Activated T-cell treated with anti-CD3 and anti-CD28 coated beads for 24 hours (primary cell): ENCODE results near the gene SDR42E2.
"Not testable (repeated sequence)": the region's sequence is repeated elsewhere in the genome, so short reads cannot be mapped to it uniquely, and the experiment has no call there.

Experiments
- DNase-seq: peaks from one replicate; pipeline ENCODE4 v3.0.0-alpha.2; 2020; ENCODE audit warnings: low read depth

The SDR42E2 gene

DNA sequence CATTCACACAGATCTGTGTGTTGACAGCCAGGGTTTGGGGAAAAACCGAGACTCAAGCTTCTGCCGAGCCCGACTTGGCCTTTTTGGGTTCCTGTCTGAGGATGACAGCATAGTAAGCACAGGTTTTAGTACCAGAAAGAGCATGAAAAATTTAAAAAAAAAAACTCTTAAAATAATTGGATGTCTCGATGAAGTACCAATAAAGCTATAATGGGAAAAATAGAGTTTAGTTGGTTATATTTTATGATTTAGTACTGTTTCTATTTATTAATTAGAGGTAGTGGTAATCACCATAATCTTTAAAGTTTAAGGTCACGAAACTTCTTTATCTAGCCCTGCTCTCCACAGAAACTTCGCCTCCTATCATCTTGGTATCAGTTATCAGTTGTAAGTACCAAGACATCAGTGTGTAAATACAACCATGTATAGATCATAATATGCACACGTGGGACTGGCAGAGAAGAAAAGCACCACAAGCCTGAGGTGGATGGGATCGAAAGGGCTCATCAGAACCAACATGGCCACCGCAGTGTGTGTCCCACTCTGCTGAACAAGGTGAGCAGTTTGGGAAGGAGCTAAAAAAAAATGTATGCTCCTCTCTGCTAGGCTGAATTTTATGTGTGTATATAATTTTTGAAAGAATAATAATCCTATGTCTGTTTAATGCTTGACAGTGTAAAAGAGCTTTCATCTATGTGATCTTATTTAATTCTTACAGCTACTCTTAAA, 29.4 kb downstream of the SDR42E2 start:
- peak; percentile 29 for DNase-seq

DNA sequence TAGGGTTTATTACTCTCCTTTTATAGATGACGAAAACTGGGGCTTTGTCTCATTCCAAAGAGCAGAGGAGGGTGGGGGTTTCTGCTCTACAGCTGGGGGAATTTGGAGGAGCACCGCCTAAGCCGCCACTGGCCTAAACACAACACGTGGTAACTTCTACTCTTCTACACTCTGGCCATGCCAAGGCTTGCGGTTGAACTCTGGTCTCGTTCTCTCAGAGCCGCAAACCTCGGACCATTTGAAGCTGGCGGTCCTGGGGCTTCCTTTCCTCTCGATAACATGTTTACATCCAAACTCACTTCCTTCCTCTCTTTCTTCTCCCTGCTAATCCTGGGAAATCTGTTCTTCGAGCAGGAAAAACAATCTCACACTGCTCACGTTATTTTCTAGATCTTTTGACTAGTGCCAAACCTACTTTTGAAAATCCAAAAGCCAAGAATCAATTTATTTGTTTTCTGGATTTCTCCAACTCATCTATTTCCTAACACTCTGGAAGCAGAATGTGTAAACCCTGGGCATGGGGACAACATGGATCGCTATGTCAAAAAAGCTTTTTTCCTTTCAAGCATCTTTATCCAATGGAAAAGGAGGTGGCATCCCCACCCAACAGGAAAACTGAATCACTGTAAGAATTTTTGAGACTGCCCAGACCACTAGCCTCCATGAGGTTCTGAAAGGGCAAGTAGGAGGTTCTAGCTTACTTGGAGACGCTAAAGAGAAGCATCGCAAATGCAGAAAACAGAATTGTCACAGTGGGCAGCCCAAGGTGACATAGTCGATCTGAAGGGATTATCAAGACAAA, 30.2 kb downstream of the SDR42E2 start:
- peak; percentile 62 for DNase-seq

DNA sequence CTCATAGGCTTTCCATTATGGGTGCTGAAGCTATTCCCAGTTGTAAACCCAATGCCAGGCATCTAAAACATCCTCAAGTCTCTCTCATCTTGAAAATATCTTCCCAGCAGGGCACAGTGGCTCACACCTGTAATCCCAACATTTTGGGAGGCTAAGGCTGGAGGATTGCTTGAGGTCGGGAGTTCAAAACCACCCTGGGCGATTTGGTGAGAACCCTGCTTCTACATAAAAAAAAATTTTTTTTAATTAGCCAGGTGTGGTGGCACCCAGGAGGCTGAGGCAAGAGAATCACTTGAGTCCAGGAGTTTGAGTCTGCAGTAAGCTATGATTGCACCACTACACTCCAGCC, 30.7 kb downstream of the SDR42E2 start:
- DNase-seq = no peak

DNA sequence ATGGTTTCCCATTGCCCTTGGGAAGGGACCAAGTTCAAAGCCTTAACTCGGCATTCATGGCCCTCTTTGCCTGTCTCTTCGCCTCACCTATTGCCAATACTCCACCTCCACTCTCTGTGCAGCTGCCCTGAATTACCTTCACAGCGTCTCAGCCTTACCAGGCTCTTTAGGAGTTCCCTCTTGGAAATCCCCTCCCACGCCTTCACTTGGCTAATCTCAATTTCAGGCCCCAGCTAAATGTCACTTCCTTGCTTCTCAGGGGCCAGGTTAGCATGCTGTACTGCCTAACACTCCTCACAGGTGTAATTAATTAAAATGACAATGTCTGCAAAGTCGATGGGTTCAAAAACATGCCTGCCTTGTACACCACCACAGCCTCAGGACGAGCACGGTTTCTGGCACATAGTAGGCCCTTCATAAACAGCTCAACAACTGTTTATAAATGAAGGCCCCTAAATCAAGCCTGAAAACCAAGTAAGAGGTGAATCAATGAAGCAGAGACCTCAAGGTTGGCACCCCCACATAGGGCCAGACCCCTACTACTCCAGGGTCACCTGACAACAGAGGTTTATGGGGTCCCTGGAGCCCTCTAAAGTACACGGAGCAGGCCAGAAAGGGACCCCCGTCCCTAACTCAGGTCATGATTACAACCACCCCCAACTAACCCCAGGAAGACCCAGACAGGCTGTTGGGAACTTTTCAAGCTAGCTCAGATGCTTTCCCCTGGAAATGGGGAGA, 32.6 kb downstream of the SDR42E2 start:
- DNase-seq = no peak

DNA sequence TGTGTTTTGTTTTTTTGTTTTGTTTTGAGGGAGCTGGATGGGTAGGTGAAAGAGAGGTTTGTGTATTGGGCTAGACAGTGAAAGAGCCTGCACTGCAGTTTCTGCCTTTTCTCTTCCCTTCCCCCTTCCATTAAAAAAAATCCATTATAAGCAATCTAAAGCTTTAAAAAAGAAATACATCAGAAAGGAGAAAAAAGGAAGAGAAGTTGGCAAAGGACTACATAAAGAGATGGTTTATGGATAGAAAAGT, 33.1 kb downstream of the SDR42E2 start:
- no peak for DNase-seq

DNA sequence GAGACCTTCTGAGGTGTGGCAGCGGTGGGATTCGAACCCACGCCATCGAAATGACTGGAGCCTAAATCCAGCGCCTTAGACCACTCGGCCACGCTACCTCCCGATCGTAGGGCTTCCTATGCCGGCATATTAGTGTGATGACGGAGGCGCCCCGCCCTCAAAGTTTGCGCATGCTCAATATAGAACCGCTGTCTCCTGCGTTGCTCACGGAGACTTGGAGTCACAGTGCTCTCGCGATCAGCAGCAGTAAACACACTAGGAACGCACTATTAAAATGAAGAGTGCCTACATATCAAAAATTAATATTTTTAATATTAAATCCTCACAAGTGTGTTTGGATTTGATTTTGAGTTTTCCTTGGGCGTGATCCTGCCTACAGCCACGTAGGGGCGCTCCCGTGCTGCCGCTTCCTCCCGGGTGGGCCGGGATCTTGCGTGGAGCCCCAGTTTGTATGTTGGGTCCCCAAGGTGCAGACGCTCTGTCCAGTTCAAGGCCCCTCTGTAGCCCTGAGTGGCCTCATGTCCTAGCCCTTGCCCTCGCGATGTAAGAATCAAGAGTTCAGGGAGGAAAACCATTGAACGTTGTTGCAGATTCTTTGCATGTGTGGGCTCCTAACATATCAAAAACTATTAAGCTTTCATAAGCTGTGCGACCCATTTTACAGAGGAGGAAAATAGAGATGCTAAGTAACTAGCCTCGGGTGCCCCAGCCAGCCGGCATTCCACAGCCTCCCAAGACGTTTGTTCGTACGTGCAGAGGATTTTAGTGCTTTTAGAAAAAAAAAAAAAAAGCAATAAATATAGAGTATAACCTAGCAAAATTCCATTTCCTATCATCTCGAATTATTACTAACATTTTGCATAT, 33.6 kb downstream of the SDR42E2 start:
- DNase-seq = peak; percentile 91

DNA sequence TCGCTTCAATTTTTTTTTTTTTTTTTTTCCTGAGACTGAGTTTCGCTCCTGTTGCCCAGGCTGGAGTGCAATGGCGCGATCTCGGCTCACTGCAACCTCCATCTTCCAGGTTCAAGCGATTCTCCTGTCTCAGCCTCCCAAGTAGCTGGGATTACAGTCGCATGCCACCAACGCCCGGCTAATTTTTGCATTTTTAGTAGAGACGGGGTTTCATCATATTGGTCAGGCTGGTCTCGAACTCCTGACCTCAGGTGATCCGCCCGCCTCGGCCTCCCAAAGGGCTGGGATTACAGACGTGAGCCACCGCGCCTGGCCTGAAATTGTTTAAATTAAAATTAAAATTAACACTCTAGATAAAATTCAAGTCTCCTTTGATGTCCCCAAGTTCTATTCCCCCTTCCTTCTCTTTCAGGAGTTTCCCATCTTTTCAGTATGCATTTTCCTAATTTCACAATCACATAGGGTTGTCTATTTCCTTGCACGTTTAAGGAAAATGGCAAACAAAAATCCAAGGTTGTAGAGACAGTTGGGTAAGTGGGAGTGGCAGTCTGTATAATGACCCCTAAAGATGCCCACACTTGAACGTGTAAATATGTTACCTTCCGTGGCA, 34.4 kb downstream of the SDR42E2 start:
- DNase-seq = not testable (repeated sequence)

DNA sequence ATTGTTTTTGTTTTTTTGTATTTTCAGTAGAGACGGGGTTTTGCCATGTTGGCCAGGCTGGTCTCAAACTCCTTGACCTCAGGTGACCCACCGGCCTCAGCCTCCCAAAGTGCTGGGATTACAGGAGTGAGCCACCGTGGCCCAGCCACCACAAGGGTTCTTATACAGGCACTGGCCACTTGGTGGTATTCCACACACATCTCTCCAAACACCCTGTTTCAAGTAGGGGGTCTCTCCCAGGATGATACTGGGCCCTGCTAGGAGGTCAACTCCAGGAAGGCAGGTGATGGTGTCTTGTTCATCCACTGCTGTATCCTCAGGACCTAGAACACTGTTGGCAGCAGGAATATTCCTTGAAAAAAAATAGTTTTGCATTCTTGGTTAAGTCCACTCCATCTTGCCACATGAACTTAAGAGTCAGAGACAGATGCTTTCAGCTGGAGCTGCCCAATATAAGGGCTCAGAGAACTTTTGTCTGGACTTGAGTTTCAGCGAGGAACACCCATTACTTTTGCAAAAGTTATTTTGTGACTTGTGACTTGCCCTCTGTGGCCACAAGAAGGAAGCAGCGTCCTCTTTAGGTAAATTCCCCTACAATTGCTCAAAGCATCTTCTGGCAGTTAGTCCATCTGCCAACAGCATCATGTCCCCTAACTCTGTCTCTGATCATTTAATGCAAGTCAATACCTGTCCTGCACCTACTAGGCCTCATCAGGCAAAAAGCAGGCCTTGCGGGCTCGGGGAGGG, 36.4 kb downstream of the SDR42E2 start:
- DNase-seq = no peak

DNA sequence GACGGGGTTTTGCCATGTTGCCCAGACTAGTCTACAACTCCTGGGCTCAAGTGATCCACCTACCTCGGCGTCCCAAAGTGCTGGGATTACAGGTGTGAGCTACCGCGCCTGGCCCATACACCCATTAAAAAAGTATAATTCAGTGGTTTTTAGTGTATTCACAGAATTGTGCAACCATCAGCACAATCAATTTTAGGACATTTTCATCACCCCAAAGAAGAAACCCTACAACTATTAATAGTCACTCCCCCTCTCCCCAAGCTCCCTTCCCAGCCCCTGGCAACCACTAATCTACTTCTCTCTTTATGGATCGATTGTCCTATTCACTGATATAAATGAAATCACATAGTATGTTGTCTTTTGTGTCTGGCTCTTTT, 39.9 kb downstream of the SDR42E2 start:
- DNase-seq = no peak

DNA sequence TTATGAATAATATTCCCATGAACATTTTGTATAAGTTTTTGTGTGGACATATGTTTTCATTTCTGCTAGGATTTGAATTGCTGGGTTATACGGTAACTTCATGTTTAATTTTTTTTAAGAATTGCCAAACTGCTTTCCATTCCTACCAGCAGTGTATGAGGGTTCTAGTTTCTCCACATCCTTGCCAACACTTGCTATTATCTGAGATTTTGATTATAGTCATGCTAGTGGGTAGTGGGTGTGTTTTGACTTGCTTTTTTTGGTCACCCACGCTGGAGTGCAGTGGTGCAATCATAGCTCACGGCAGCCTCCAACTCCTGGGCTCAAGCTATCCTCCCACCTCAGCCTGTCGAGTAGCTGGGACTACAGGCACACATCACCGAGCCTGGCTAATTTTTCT, 40.8 kb downstream of the SDR42E2 start:
- DNase-seq = no peak

DNA sequence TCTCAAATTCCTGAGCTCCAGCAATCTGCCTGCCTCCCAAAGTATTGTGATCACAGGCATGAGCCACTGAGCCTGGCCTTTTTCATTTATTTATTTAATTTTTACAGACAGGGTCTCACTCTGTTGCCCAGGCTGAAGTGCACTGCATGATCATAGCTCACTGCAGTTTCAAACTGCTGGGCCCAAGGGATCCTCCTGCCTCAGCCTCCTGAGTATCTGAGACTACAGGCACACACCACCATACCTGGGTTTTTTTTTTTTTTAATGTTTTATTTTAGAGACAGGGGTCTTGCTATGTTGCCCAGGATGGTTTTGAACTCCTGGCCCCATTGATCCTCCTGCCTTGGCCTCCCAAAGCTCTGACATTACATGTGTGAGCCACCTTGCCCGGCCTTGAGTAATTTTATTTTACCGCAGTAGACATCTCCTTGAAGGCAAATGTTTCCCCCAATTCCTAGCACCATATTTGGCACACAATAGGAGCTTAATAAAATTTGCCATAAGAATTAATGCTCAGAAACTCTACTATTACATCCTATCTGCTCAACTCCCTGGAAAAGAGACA, 41.9 kb downstream of the SDR42E2 start:
- DNase-seq = no peak

DNA sequence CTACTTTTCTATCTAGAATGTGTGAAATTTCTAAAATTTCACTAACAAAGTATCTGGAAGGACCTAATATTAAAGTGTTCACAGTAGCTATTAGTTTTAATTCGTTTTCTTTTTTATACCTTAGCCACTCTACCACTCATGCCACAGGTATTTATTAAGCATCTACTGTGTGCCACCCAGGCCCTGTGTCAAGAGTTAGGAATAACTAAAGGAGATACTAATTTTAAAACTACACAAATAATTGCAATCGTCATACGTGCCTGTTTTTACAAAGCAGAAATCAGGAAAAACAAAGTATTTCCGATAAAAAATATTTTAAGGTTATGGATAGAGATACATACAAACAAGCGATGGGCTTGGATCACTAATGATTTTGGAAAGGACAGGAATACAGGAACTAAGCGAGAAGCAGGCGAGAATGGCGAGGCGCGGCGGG, 43.3 kb downstream of the SDR42E2 start:
- no peak for DNase-seq

DNA sequence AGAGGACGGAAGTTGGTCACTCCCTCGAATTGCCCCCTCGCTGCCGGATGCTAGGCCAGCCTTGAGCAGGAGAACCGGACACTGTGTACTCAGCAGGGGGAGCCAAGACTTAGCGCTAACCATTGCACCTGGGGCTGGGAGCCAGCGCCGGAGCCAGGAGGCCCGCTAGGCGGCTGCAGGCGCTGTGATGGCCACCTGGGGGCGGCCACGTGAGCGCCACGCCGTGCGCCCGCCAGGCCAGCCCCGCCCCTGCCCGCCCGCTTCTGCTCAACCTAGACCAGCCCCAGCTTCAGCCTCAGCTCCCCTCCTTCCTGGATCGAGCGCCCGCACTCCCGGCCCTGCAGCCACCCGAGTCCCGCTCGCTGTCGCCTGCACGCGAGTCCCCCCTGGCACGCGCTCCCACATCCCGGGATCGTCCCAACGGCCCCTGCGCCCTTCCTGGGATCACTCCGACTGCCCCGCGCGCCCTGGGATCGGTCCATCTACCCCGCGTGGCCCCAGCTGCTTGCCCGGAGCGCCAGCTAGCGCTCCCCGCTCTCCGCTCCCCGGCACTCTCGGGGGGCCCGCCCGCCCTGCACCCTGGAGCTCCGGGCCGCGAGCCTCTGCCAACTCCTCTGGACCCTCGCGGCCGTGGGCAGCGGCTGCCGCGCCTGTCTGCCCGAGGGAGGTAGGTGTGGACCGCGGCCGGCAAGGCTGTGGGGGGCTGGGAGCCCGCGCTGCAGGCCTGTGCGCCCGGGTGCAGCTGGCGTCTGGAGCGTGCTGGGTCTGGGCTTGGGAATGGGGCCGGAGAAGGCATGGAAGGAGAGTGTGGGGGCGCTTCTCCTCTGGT, 43.9 kb downstream of the SDR42E2 start, which contains the start of gene EEF2K:
EEF2K (plus strand) TSS at position 266 of the 829 bp plus-strand sequence. CDS start 19,452 bp downstream, outside the sequence.
- peak; percentile 85 for DNase-seq

DNA sequence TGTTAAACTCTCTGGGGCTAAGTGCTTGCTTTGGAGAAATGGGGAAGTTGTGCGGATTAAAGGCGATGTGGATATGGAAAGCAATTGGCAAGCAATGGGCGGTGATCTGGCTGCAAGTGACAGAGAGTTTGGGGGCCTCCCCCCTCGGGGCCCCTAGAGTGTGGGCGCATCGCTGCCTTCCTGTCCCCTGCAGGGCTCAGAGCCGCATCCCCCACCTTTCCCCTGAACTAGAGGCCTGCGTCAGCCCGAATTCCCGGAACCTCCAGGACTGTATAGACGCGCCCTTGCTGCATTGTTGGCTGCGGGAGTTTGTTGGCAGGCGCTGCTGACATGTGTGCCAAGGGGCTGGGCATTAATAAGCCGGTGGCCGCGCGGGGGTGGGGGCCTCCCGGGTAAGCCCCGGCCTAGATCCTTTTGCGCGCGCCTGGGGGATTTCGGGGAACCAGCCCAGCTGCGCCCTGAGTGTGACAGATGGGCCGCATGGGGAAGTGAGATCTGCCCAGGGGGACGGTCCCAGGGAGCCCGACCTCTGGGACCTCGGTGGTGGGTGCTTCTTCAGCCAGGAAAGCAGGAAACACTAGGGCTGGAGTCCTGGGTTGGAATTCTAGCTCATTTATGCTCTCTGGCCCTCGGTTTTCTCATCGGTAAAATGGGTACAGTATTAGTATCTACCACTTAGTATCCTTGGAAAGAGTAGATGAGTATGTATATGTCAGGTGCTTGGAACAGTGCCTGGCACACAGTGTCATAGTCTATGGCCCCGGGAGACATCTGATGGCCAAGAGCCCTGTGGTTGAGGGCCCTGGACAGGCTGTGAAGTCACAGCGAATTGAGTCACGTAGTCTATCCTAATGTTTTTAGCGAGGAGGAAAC, 44.8 kb downstream of the SDR42E2 start:
- DNase-seq = peak; percentile 63

DNA sequence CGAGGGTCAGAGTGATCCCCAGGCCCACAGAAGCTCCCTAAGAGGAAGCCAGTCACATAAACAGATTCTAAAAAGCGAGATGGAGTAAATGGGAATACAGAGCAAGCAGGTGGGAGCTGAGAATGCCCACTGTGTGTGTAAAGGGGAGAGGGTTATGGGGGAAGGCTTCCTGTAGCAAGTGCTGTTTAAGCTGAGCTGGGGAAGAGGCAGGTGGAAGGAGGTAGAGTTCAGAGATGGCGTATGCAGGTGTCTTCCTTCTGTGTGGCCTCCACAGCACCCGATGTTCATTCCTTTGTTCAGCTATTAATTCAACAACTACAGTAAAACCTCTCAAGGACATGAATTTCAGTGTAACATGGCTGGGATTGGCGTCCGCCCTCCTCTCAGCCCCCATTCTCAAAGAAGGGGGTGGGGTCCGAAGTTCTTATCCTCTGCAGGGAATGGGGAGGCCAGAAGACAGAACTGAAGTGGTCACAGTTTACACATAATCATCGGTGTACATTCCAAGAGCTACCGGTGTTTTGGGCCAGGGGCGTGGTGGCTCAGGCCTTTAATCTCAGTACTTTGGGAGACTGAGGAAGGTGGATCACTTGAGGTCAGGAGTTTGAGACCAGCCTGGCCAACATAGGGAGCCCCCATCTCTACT, 45.5 kb downstream of the SDR42E2 start:
- DNase-seq = no peak

DNA sequence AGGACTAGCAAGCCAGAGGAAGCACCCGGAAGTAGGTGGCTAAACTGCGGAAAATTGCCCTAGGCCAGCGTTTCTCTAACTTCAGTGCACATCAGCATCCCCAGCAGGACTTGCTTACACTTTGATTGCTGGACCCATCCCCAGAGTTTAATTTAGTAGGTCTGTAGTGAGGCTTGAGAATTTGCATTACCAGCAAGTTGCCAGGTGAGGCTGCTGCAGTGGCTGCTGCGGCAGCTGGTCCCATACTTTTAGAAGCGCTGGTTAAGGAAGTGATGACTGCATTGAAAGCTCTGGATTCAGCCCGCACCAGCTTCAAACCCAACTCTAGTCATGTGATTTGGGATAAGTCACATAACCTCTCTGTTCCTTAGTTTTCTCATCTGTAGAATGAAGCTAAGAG, 48.0 kb downstream of the SDR42E2 start:
- no peak for DNase-seq

DNA sequence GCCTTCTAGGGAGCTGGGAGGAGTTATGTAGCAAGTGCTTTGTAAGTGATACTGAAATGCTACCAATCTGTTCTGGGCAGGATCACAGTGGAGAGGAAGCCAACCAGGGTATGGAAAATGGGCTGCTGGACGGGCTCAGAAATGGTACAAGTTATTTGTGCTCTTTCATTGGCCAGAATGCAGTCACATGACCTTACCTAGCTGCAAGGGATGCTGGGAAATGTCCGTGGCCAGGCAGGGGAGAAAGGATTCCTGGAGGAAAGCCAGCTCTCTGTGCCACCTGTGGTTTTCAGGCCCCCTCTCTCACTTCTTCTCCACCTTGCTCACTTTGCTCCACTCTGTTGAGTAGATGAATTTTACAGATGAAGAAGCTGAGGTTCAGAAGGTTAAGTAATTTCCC, 48.5 kb downstream of the SDR42E2 start:
- no peak for DNase-seq

DNA sequence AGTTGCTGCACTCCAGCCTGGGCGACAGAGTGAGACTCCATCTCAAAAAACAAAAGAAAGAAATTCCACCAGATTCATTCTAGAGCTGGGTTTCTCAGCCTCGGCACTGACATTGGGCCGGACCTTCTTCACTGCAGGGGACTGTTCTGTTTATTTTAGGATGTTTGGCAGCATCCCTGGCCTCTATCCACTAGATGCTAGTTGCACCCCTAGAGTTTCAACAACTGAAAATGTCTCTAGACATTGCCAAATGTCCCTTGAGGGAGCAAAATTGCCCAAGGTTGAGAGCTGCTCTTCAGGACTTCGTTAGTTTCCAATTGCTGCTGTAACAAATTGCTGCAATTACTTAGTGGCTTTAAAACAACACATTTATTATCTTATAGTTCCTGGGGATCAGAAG, 50.9 kb downstream of the SDR42E2 start:
- DNase-seq = no peak
